Parathyroid adenoma (tissue), 2 donors: ENCODE data around the gene BCORL1.

ENCODE experiments used
- H2AFZ ChIP-seq: fragments of 300-600 bp; sonication (generic); one replicate; pipeline ENCODE4 v1.7.0; 2017; ENCODE audit warnings: antibody characterized with exemption, mild to moderate bottlenecking
- H3K27ac ChIP-seq: fragments of 300-600 bp; sonication (generic); one replicate; pipeline ENCODE4 v1.7.0; 2017
- H3K27me3 ChIP-seq: fragments of 300-600 bp; sonication (generic); one replicate; pipeline ENCODE4 v1.7.0; 2017; ENCODE audit warnings: low read length; ENCODE audit not compliant: control insufficient read depth, insufficient read depth
- H3K36me3 ChIP-seq: fragments of 300-600 bp; sonication (generic); one replicate; pipeline ENCODE4 v1.7.0; 2017; ENCODE audit warnings: low read length; ENCODE audit not compliant: control insufficient read depth, insufficient read depth
- H3K4me1 ChIP-seq: fragments of 300-600 bp; sonication (generic); one replicate; pipeline ENCODE4 v1.7.0; 2017; ENCODE audit warnings: control low read depth
- H3K4me2 ChIP-seq: fragments of 300-600 bp; sonication (generic); one replicate; pipeline ENCODE4 v1.7.0; 2017; ENCODE audit warnings: low read length
- H3K4me3 ChIP-seq: fragments of 300-600 bp; sonication (generic); one replicate; pipeline ENCODE4 v1.7.0; 2017; ENCODE audit warnings: low read depth, low read length
- H3K79me2 ChIP-seq: fragments of 300-600 bp; sonication (generic); one replicate; pipeline ENCODE4 v1.7.0; 2017; ENCODE audit warnings: control low read depth
- H3K9ac ChIP-seq: fragments of 300-600 bp; sonication (generic); one replicate; pipeline ENCODE4 v1.7.0; 2017; ENCODE audit warnings: mild to moderate bottlenecking
- H3K9me3 ChIP-seq: fragments of 300-600 bp; sonication (generic); one replicate; pipeline ENCODE4 v1.7.0; 2017; ENCODE audit warnings: low read length; ENCODE audit not compliant: control insufficient read depth
- CTCF ChIP-seq: fragments of 300-600 bp; sonication (generic); IDR thresholded peaks from one replicate; pipeline ENCODE4 v1.7.0; 2017; ENCODE audit warnings: antibody characterized with exemption, mild to moderate bottlenecking
- donor health status: primary hyperparathyroidism.

The BCORL1 gene

GRCh38 chrX:130106071-130106470 is 123.6 kb downstream of the BCORL1 start:
- no peak for TF ChIP-seq CTCF
- Histone ChIP-seq H3K9ac (no peak overlapping the region), H3K36me3 (no peaks in the 10 kb centered on the region), H3K4me1 (no peaks in the 10 kb centered on the region), H3K9me3 (no peaks in the 10 kb centered on the region), H3K27ac (peak overlapping the region; percentile 39), H3K4me3 (no peak overlapping the region), H3K4me2 (no peak overlapping the region), H3K27me3 (no peaks in the 10 kb centered on the region), H2AFZ (peak overlapping the region; percentile 45), H3K79me2 (no peaks in the 10 kb centered on the region)
